Fibroblast of lung (primary cell): Measurements from ENCODE around the gene JDP2. TPM values are rescaled to one million over a fixed set of nuclear protein-coding genes. Genes with fewer than 3 reads are reported as not detected.
A peak's percentile ranks its signal among the peaks of the same experiment; 100 is the strongest.

Experiments used
- DNase-seq, 2 donors: peaks; one replicate each; pipeline versions ENCODE4 v3.0.0 to v3.0.0-alpha.2; 2010; ENCODE audit warnings: low read depth in 2 of 2
- H2AFZ ChIP-seq: 2 replicates; pipeline ENCODE4 v1.5.1; 2012; ENCODE audit warnings: low read length, control low read depth, inconsistent platforms
- H3K27ac ChIP-seq: 2 replicates; pipeline ENCODE4 v1.5.1; 2011; ENCODE audit warnings: low read length, control low read depth; ENCODE audit not compliant: insufficient read depth
- H3K27me3 ChIP-seq: 2 replicates; pipeline ENCODE4 v1.5.1; 2011; ENCODE audit warnings: mild to moderate bottlenecking, low read length; ENCODE audit not compliant: control insufficient read depth, insufficient read depth
- H3K36me3 ChIP-seq: 2 replicates; pipeline ENCODE4 v1.5.1; 2011; ENCODE audit warnings: low read length; ENCODE audit not compliant: control insufficient read depth, insufficient read depth
- H3K4me1 ChIP-seq: 2 replicates; pipeline ENCODE4 v1.5.1; 2011; ENCODE audit warnings: low read length; ENCODE audit not compliant: control insufficient read depth, insufficient read depth; ENCODE audit errors: extremely low read depth
- H3K4me2 ChIP-seq: 2 replicates; pipeline ENCODE4 v1.5.1; 2011; ENCODE audit warnings: low read length, control low read depth; ENCODE audit not compliant: insufficient read depth; ENCODE audit errors: extremely low read depth
- H3K4me3 ChIP-seq, 4 experiments: fragments of 200-600 bp in 1 of 4; sonication (generic) in 1 of 4; replicated peaks in 1 of 4; 2 replicates each; pipeline ENCODE4 v1.5.1; 2011 to 2016; ENCODE audit warnings: low read length in 4 of 4, low read depth in 3 of 4, mild to moderate bottlenecking in 3 of 4, control low read depth in 2 of 4, inconsistent platforms in 1 of 4, mixed read lengths in 1 of 4; ENCODE audit not compliant: insufficient read depth in 1 of 4; ENCODE audit errors: control extremely low read depth in 1 of 4
- H3K79me2 ChIP-seq: 2 replicates; pipeline ENCODE4 v1.5.1; 2012; ENCODE audit warnings: mild to moderate bottlenecking, low read length, inconsistent platforms; ENCODE audit not compliant: control insufficient read depth, insufficient read depth
- H3K9ac ChIP-seq: 2 replicates; pipeline ENCODE4 v1.5.1; 2011; ENCODE audit warnings: mild to moderate bottlenecking, low read length, control low read depth; ENCODE audit not compliant: insufficient read depth
- H3K9me3 ChIP-seq: 2 replicates; pipeline ENCODE4 v1.5.1; 2012; ENCODE audit warnings: low read depth, low read length; ENCODE audit not compliant: control insufficient read depth, insufficient read depth
- H4K20me1 ChIP-seq: 2 replicates; pipeline ENCODE4 v1.5.1; 2011; ENCODE audit warnings: low read length; ENCODE audit not compliant: control insufficient read depth, insufficient read depth; ENCODE audit errors: extremely low read depth
- EZH2 ChIP-seq: IDR thresholded peaks from 2 replicates; pipeline ENCODE4 v1.5.1; 2012; ENCODE audit warnings: low read length, control low read depth, mild to moderate bottlenecking; ENCODE audit errors: missing control alignments
- polyA plus RNA-seq, 2 donors: library from polyadenylated mRNA; depleted of rRNA in 1 of 2; stranded (reverse) in 1 of 2; unstranded in 1 of 2; fragments of >200 nt; gene quantifications; 2 replicates each; pipeline ENCODE4 v1.2.1, GENCODE V29; 2011 to 2012; ENCODE audit warnings: missing spikeins in 1 of 2
- total RNA-seq: library from RNA; depleted of rRNA; stranded (reverse); fragments of >200 nt; gene quantifications from 2 replicates; pipeline ENCODE4 v1.2.1, GENCODE V29; 2014
- TF ChIP-seq, protein P1 (sequence below), 2 donors: IDR thresholded peaks in 1 of 2; conservative IDR thresholded peaks in 1 of 2; 1 replicate in 1 of 2; 2 replicates in 1 of 2; pipeline ENCODE4 v1.5.1; 2011 to 2012; ENCODE audit warnings: low read length in 2 of 2, control low read depth in 1 of 2, inconsistent platforms in 1 of 2, low read depth in 1 of 2, mild to moderate bottlenecking in 1 of 2

Gene JDP2
- total and polyA plus RNA-seq, 2 donors (not counting 1 experiment from before 2014, with no cell fraction given) = 40.8 to 95.3 TPM

DNA sequence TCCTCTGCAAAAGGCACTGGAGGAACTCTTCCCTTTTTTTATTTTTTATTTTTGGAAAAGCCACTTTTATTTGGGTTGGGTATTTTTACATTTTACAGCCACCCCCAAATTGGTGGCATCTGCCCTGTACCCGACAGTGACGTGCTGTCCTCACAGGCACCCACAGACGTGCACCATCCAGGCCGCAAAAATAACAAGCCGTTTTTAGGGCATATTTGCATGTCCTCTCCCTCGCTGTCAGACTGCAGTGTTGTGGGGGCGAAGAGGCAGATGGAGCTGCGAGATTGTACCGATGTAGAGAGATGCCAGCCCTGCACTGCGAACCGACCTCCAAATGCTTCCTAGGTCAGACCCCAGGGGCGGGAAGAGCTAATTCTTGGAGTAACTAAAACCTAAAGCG is 12.2 kb downstream of the JDP2 start:
- Histone ChIP-seq H3K79me2 (no peaks in the 10 kb centered on the region), H3K27me3 (no peaks in the 10 kb centered on the region), H3K36me3 (peaks cover 7% of the 10 kb centered on the region), H3K9me3 (no peaks in the 10 kb centered on the region), H2AFZ (no peak overlapping the region), H3K9ac (no peak overlapping the region), H3K4me2 (no peak overlapping the region), H4K20me1 (no peaks in the 10 kb centered on the region), H3K4me1 (peaks cover 12% of the 10 kb centered on the region), H3K27ac (no peak overlapping the region), H3K4me3 (no peak overlapping the region)
- TF ChIP-seq, protein P1, sequence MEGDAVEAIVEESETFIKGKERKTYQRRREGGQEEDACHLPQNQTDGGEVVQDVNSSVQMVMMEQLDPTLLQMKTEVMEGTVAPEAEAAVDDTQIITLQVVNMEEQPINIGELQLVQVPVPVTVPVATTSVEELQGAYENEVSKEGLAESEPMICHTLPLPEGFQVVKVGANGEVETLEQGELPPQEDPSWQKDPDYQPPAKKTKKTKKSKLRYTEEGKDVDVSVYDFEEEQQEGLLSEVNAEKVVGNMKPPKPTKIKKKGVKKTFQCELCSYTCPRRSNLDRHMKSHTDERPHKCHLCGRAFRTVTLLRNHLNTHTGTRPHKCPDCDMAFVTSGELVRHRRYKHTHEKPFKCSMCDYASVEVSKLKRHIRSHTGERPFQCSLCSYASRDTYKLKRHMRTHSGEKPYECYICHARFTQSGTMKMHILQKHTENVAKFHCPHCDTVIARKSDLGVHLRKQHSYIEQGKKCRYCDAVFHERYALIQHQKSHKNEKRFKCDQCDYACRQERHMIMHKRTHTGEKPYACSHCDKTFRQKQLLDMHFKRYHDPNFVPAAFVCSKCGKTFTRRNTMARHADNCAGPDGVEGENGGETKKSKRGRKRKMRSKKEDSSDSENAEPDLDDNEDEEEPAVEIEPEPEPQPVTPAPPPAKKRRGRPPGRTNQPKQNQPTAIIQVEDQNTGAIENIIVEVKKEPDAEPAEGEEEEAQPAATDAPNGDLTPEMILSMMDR (conservative IDR thresholded peaks at IDR 0.05 in 1 of 2, IDR thresholded peaks at IDR 0.05 in 1 of 2; ENCODE audit: low read depth in 1 of 2, low read length in 2 of 2) = no peak
- no peak for TF ChIP-seq EZH2
- DNase-seq = no peak

DNA sequence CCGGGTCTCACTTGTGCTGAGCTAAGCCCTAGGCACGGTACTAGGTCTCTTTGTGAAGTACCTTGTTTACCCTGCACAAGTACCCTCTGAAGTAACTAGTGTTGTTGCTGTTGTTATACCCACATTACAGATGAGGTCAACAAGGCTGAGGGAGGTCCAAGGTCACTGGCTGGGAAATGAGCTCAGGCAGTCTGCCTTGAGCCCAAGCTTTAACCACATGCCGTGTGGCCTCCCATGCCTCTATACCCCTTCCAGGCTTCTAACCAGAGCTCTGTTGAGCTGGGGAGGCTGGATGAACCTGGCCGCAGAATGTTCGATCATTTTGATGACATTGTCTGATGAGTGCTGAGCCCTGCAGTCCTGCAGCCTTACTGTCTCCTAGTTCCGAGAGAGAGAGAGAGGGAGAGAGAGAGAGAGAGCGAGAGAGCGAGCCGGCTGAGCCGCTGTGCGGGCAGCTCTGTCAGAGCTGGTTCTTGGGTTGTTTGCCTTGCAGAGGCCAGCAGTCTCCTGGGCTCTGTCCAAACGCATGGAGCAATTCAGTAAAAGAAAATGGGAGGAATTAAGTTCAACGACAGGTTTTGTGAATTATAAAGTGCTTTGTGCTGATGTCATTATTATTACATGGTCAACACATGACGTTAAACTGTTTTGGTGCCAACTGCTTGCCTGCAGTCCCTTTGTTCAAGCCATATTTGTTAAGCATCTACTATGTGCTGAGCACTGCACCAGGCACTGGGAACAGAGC is 13.1 kb downstream of the JDP2 start:
- Histone ChIP-seq H3K4me2 (peak overlapping the region; percentile 38), H3K79me2 (no peaks in the 10 kb centered on the region), H3K9me3 (no peaks in the 10 kb centered on the region), H3K4me1 (peaks cover 12% of the 10 kb centered on the region), H3K36me3 (peaks cover 5% of the 10 kb centered on the region), H3K27ac (peak overlapping the region; percentile 82), H3K4me3 (no peak overlapping the region), H3K27me3 (no peaks in the 10 kb centered on the region), H4K20me1 (no peaks in the 10 kb centered on the region), H2AFZ (no peak overlapping the region), H3K9ac (no peak overlapping the region)
- DNase-seq = peak; percentile 54 to 95
- no peak for TF ChIP-seq EZH2
- TF ChIP-seq, protein P1 (conservative IDR thresholded peaks at IDR 0.05 in 1 of 2, IDR thresholded peaks at IDR 0.05 in 1 of 2; ENCODE audit: low read depth in 1 of 2, low read length in 2 of 2) = no peak

DNA sequence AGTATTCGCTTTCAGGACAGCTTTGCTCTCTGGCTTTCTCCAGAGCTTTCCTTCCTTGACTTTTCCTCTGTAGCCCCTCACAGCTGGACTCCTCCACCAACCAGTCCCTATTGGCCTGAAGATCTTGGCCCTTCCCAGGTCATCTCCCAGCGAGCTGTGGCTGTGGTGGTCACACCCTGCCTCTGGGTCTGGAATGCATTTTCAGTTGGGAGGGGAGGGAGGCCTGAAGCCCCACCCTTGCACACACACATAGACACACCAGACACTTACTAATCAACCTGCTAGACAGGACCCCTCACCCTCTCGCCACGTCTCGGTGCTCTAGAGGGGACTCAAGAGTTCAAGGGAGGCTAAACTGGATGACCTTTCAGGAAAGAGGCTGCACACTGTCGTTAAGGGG is 13.9 kb downstream of the JDP2 start:
- H3K27me3 ChIP-seq = no peaks in the 10 kb centered on the region
- no peak overlapping the region for H3K4me3 ChIP-seq
- H3K4me2 ChIP-seq = no peak overlapping the region
- H3K36me3 ChIP-seq = peaks cover 3% of the 10 kb centered on the region
- H3K79me2 ChIP-seq = no peaks in the 10 kb centered on the region
- H3K9me3 ChIP-seq = no peaks in the 10 kb centered on the region
- DNase-seq = no peak
- peak overlapping the region; percentile 82 for H3K27ac ChIP-seq
- no peak overlapping the region for H2AFZ ChIP-seq
- H3K4me1 ChIP-seq = peaks cover 12% of the 10 kb centered on the region
- TF ChIP-seq, protein P1 (conservative IDR thresholded peaks at IDR 0.05 in 1 of 2, IDR thresholded peaks at IDR 0.05 in 1 of 2; ENCODE audit: low read depth in 1 of 2, low read length in 2 of 2) = no peak
- no peak for TF ChIP-seq EZH2
- H3K9ac ChIP-seq = no peak overlapping the region
- no peaks in the 10 kb centered on the region for H4K20me1 ChIP-seq
